IMR-90 (cell line): ENCODE measurements around the gene DGKQ. TPM values are rescaled to one million over a fixed set of nuclear protein-coding genes. Genes with fewer than 3 reads are reported as not detected.
A peak's percentile ranks its signal among the peaks of the same experiment; 100 is the strongest.

Experiments
- ATAC-seq: fragments of 200-7000 bp; cut with Tn5 transposase; 2 replicates; pipeline ENCODE4 v1.9.1; 2020; ENCODE audit warnings: low read depth, mild to moderate bottlenecking, moderate library complexity
- BruUV-seq: library from RNA; stranded (reverse); fragments of 400-500 nt; replicated peaks from 2 replicates; lab custom pipeline; 2021; lab: Mats Ljungman, UMichigan
- CTCF ChIA-PET: fragments of 300-600 bp; formaldehyde crosslinking; extraction: SDS; loops from one replicate; lab custom pipeline; 2021; ENCODE audit warnings: antibody characterized with exemption; lab: Yijun Ruan, JAX
- POLR2A ChIA-PET: fragments of 300-600 bp; sonication (Branson Sonifier 250); formaldehyde crosslinking; loops from one replicate; lab custom pipeline; 2022; ENCODE audit warnings: antibody characterized with exemption; ENCODE audit not compliant: unreplicated experiment; lab: Charles Lee
- DNase-seq: peaks from one replicate; pipeline ENCODE4 v3.0.0; 2013
- H2AFZ ChIP-seq: replicated peaks from 2 replicates; pipeline ENCODE3; 2013; ENCODE audit warnings: low read length, mild to moderate bottlenecking; ENCODE audit not compliant: poor library complexity
- H2AK5ac ChIP-seq: 2 replicates; pipeline ENCODE4 v1.6.1; 2013; ENCODE audit warnings: low read depth, low read length, inconsistent platforms
- H2AK9ac ChIP-seq: replicated peaks from 2 replicates; pipeline ENCODE3; 2013; ENCODE audit warnings: mild to moderate bottlenecking, low read depth, low read length, moderate library complexity; ENCODE audit not compliant: poor library complexity
- H2BK120ac ChIP-seq: 2 replicates; pipeline ENCODE4 v1.6.1; 2013; ENCODE audit warnings: low read depth, low read length, inconsistent platforms
- H2BK15ac ChIP-seq: 3 replicates; pipeline ENCODE4 v1.6.1; 2013; ENCODE audit warnings: low read depth, low read length, inconsistent platforms
- H2BK20ac ChIP-seq: 2 replicates; pipeline ENCODE4 v1.6.1; 2013; ENCODE audit warnings: low read depth, mild to moderate bottlenecking, inconsistent platforms, low read length, moderate library complexity
- H2BK5ac ChIP-seq: 2 replicates; pipeline ENCODE4 v1.6.1; 2013; ENCODE audit warnings: mild to moderate bottlenecking, low read depth, low read length, inconsistent platforms; ENCODE audit not compliant: poor library complexity, severe bottlenecking
- H3K14ac ChIP-seq: replicated peaks from 2 replicates; pipeline ENCODE4 v1.6.1; 2013; ENCODE audit warnings: low read depth, low read length, inconsistent platforms
- H3K18ac ChIP-seq: 2 replicates; pipeline ENCODE4 v1.6.1; 2013; ENCODE audit warnings: low read depth, low read length, control low read depth
- H3K23ac ChIP-seq: 2 replicates; pipeline ENCODE4 v1.6.1; 2013; ENCODE audit warnings: low read depth, low read length, inconsistent platforms
- H3K27ac ChIP-seq: 2 replicates; pipeline ENCODE4 v1.5.1; 2013; ENCODE audit warnings: mild to moderate bottlenecking, control low read depth, low read length; ENCODE audit not compliant: insufficient read depth
- H3K27me3 ChIP-seq: 2 replicates; pipeline ENCODE4 v1.6.1; 2013; ENCODE audit warnings: low read length; ENCODE audit not compliant: control insufficient read depth, insufficient read depth
- H3K36me3 ChIP-seq: 2 replicates; pipeline ENCODE4 v1.6.1; 2013; ENCODE audit warnings: low read length, mixed read lengths; ENCODE audit not compliant: control insufficient read depth, insufficient read depth
- H3K4ac ChIP-seq: 2 replicates; pipeline ENCODE4 v1.6.1; 2013; ENCODE audit warnings: low read depth, low read length, inconsistent platforms
- H3K4me1 ChIP-seq: 2 replicates; pipeline ENCODE4 v1.6.1; 2013; ENCODE audit warnings: low read length, mixed read lengths; ENCODE audit not compliant: control insufficient read depth, insufficient read depth
- H3K4me2 ChIP-seq: 2 replicates; pipeline ENCODE4 v1.6.1; 2013; ENCODE audit warnings: low read depth, mild to moderate bottlenecking, control low read depth, low read length, moderate library complexity
- H3K4me3 ChIP-seq: 2 replicates; pipeline ENCODE4 v1.5.1; 2013; ENCODE audit warnings: low read depth, mild to moderate bottlenecking, control low read depth, low read length, moderate library complexity; ENCODE audit not compliant: insufficient read depth
- H3K56ac ChIP-seq: 2 replicates; pipeline ENCODE4 v1.6.1; 2013; ENCODE audit warnings: low read length, inconsistent platforms; ENCODE audit not compliant: insufficient read depth; ENCODE audit errors: extremely low read depth
- H3K79me1 ChIP-seq, 2 experiments: 2 replicates each; pipeline ENCODE4 v1.6.1; 2013; ENCODE audit warnings: low read length in 2 of 2, inconsistent platforms in 1 of 2, low read depth in 1 of 2
- H3K9ac ChIP-seq: 2 replicates; pipeline ENCODE4 v1.6.1; 2013; ENCODE audit warnings: low read depth, low read length, control low read depth
- H3K9me1 ChIP-seq: 2 replicates; pipeline ENCODE4 v1.6.1; 2013; ENCODE audit warnings: low read length, inconsistent platforms; ENCODE audit not compliant: insufficient read depth
- H3K9me3 ChIP-seq: 2 replicates; pipeline ENCODE4 v1.6.1; 2013; ENCODE audit warnings: low read length; ENCODE audit not compliant: control insufficient read depth, insufficient read depth
- H4K20me1 ChIP-seq: 2 replicates; pipeline ENCODE4 v1.6.1; 2013; ENCODE audit warnings: low read length, inconsistent platforms; ENCODE audit not compliant: insufficient read depth
- H4K5ac ChIP-seq: 2 replicates; pipeline ENCODE4 v1.6.1; 2013; ENCODE audit warnings: mild to moderate bottlenecking, low read depth, low read length, control low read depth
- H4K8ac ChIP-seq, 2 experiments: 2 replicates each; pipeline ENCODE4 v1.6.1; 2013; ENCODE audit warnings: low read depth in 2 of 2, low read length in 2 of 2, control low read depth in 1 of 2, inconsistent platforms in 1 of 2
- H4K91ac ChIP-seq: 2 replicates; pipeline ENCODE4 v1.6.1; 2013; ENCODE audit warnings: low read depth, low read length, inconsistent platforms; ENCODE audit not compliant: insufficient read depth
- BHLHE40 ChIP-seq: fragments of 150-350 bp; IDR thresholded peaks from 2 replicates; pipeline ENCODE4 v1.6.1; 2016; ENCODE audit warnings: mild to moderate bottlenecking, low read depth, low read length
- CHD1 ChIP-seq: IDR thresholded peaks from 2 replicates; pipeline ENCODE4 v1.6.1; 2012; ENCODE audit warnings: low read depth, low read length, improper control_type of control experiment
- CTCF ChIP-seq: conservative IDR thresholded peaks from 2 replicates; pipeline ENCODE4 v1.5.1; 2012; ENCODE audit warnings: mild to moderate bottlenecking, low read depth, low read length, improper control_type of control experiment
- FOS ChIP-seq: fragments of 150-350 bp; IDR thresholded peaks from 2 replicates; pipeline ENCODE4 v1.6.1; 2016; ENCODE audit warnings: low read depth, low read length
- MAFK ChIP-seq: IDR thresholded peaks from 2 replicates; pipeline ENCODE4 v1.6.1; 2012; ENCODE audit warnings: low read depth, low read length, improper control_type of control experiment
- MAZ ChIP-seq: IDR thresholded peaks from 2 replicates; pipeline ENCODE4 v1.6.1; 2012; ENCODE audit warnings: low read depth, mild to moderate bottlenecking, low read length, improper control_type of control experiment, moderate library complexity, borderline replicate concordance
- MXI1 ChIP-seq: IDR thresholded peaks from 2 replicates; pipeline ENCODE4 v1.6.1; 2012; ENCODE audit warnings: low read depth, mild to moderate bottlenecking, low read length, moderate library complexity, borderline replicate concordance
- POLR2A ChIP-seq: IDR thresholded peaks from 2 replicates; pipeline ENCODE4 v1.6.1; 2012; ENCODE audit warnings: mild to moderate bottlenecking, low read depth, low read length
- RCOR1 ChIP-seq: IDR thresholded peaks from 2 replicates; pipeline ENCODE4 v1.6.1; 2012; ENCODE audit warnings: mild to moderate bottlenecking, low read length, improper control_type of control experiment; ENCODE audit not compliant: insufficient replicate concordance
- RFX5 ChIP-seq: IDR thresholded peaks from 2 replicates; pipeline ENCODE4 v1.8.0; 2012; ENCODE audit warnings: low read depth, mild to moderate bottlenecking, low read length, moderate library complexity
- SMC3 ChIP-seq: fragments of 150-350 bp; IDR thresholded peaks from 2 replicates; pipeline ENCODE4 v1.6.1; 2016; ENCODE audit warnings: low read depth, mild to moderate bottlenecking, antibody characterized with exemption, low read length, moderate library complexity
- WGBS, 2 experiments: methylation state at CpG; one replicate each; pipeline versions ENCODE4 v1.1.5 to v1.1.7; 2013; ENCODE audit warnings: missing lambda C conversion rate in 2 of 2; ENCODE audit not compliant: insufficient read length in 1 of 2; ENCODE audit errors: extremely low coverage in 2 of 2; 5-methylcytosine and 5-hydroxymethylcytosine counted together
- dilution Hi-C: fragments of 300-500 bp; cut with HindIII; formaldehyde crosslinking; loops from one replicate; pipeline ENCODE4 v1.14.3; 2018; ENCODE audit warnings: low sequenced_read_pairs; ENCODE audit not compliant: unreplicated experiment
- in situ Hi-C: fragments of 300-500 bp; cut with MboI; formaldehyde crosslinking; loops from 3 replicates; pipeline ENCODE4 v1.14.3; 2019; ENCODE audit warnings: low sequenced_read_pairs, inconsistent platforms, mixed read lengths
- intact Hi-C: fragments of 100-400 bp; cut with micrococcal nuclease; formaldehyde crosslinking; loops from 2 replicates; pipeline ENCODE4 v1.10.0; 2022
- polyA plus RNA-seq, 3 experiments: library from polyadenylated mRNA; depleted of rRNA; stranded (reverse); fragments of >200 nt; gene quantifications; 2 replicates each; pipeline ENCODE4 v1.2.3, GENCODE V29; 2012; ENCODE audit warnings: low replicate concordance in 1 of 3
- total RNA-seq: library from RNA; depleted of rRNA; stranded (reverse); fragments of >200 nt; gene quantifications from 2 replicates; pipeline ENCODE4 v1.2.3, GENCODE V29; 2012
- TF ChIP-seq, protein P1 (sequence below): fragments of 150-350 bp; IDR thresholded peaks from 2 replicates; pipeline ENCODE4 v1.6.1; 2016; ENCODE audit warnings: low read depth, mild to moderate bottlenecking, low read length, moderate library complexity, borderline replicate concordance
- TF ChIP-seq, protein P2 (sequence below): fragments of 150-350 bp; IDR thresholded peaks from 2 replicates; pipeline ENCODE4 v1.6.1; 2017; ENCODE audit warnings: mild to moderate bottlenecking, antibody characterized with exemption, low read length, low read depth

The DGKQ gene
- total and polyA plus RNA-seq, 2 of the 4 experiments (the other 2 are of a cell fraction) = 4.3 to 15.6 TPM

- ChIA-PET CTCF (interaction anchor here (1.2 kb wide), 1 partner anchor 41 kb away, joined by 3 read pairs; no protein-coding TSS in a partner anchor), POLR2A (no interaction called here)
- H3K36me3 ChIP-seq = no peaks in the 10 kb centered on the region
- H2BK5ac ChIP-seq = peak within 1 kb of the TSS; percentile 86
- H3K9me3 ChIP-seq = no peaks in the 10 kb centered on the region
- peak within 1 kb of the TSS; percentile 78 for H3K4me3 ChIP-seq
- no peaks in the 10 kb centered on the region for H3K27me3 ChIP-seq
- intact Hi-C loops = loop anchor here (10.0 kb wide), 1 partner anchor 147 kb away; no protein-coding TSS in a partner anchor
- DNase-seq (peak; percentile 94), ATAC-seq (peak; percentile 98)
- peak within 1 kb of the TSS; percentile 94 for H2AFZ ChIP-seq
- H2AK9ac ChIP-seq = peak within 1 kb of the TSS; percentile 86
- peaks cover 11% of the 10 kb centered on the region for H3K4me1 ChIP-seq
- BruUV-seq = no TSS peak
- H3K9me1 ChIP-seq = peaks cover 22% of the 10 kb centered on the region
- H3K23ac ChIP-seq = peak within 1 kb of the TSS; percentile 75
- no peak within 1 kb of the TSS for H2BK20ac ChIP-seq
- peaks cover 9 to 50% of the 10 kb centered on the region in 2 experiments for H3K79me1 ChIP-seq
- peak within 1 kb of the TSS; percentile 82 for H2AK5ac ChIP-seq
- H3K27ac ChIP-seq = peak within 1 kb of the TSS; percentile 85
- peaks cover 43% of the 10 kb centered on the region for H4K20me1 ChIP-seq
- TF ChIP-seq CHD1 (peak; percentile 97; the same call in 1 of the 2 replicates), RFX5 (no peak), POLR2A (peak; percentile 96), MAFK (no peak), MXI1 (peak; percentile 93), SMC3 (no peak), RCOR1 (no peak), MAZ (peak; percentile 56; the same call in 1 of the 2 replicates), CTCF (no peak), BHLHE40 (peak; percentile 78; the same call in 1 of the 2 replicates), FOS (no peak)
- TF ChIP-seq, protein P1, sequence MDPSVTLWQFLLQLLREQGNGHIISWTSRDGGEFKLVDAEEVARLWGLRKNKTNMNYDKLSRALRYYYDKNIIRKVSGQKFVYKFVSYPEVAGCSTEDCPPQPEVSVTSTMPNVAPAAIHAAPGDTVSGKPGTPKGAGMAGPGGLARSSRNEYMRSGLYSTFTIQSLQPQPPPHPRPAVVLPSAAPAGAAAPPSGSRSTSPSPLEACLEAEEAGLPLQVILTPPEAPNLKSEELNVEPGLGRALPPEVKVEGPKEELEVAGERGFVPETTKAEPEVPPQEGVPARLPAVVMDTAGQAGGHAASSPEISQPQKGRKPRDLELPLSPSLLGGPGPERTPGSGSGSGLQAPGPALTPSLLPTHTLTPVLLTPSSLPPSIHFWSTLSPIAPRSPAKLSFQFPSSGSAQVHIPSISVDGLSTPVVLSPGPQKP = 0 out of 2 replicates have a peak, but pooled peaks have one; percentile 42
- TF ChIP-seq, protein P2, sequence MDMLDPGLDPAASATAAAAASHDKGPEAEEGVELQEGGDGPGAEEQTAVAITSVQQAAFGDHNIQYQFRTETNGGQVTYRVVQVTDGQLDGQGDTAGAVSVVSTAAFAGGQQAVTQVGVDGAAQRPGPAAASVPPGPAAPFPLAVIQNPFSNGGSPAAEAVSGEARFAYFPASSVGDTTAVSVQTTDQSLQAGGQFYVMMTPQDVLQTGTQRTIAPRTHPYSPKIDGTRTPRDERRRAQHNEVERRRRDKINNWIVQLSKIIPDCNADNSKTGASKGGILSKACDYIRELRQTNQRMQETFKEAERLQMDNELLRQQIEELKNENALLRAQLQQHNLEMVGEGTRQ = peak; percentile 45; the same call in 1 of the 2 replicates
- H3K56ac ChIP-seq = peak within 1 kb of the TSS; percentile 77; the same call in 1 of the 2 replicates
- dilution Hi-C loops = no loop called here
- peak within 1 kb of the TSS; percentile 89 for H3K9ac ChIP-seq
- in situ Hi-C loops = no loop called here
- H3K14ac ChIP-seq = peak within 1 kb of the TSS; percentile 84
- peak within 1 kb of the TSS; percentile 50 to 87 for H4K8ac ChIP-seq
- peak within 1 kb of the TSS; percentile 47 for H4K5ac ChIP-seq
- H3K18ac ChIP-seq = no peak within 1 kb of the TSS
- H3K4ac ChIP-seq = peak within 1 kb of the TSS; percentile 81
- H3K4me2 ChIP-seq = peak within 1 kb of the TSS; percentile 94
- H2BK120ac ChIP-seq = no peak within 1 kb of the TSS
- H2BK15ac ChIP-seq = no peak within 1 kb of the TSS; the same call in 2 of the 3 replicates
- 0% methylated on average over 16 of the region's 99 CpGs; no CpG with 5 or more reads in 1 of the 2 experiments for WGBS, 2 experiments
- peak within 1 kb of the TSS; percentile 52; the same call in 1 of the 2 replicates for H4K91ac ChIP-seq
These were observed 41.2 kb downstream of the DGKQ start, which contains the start of the genes GAK and TMEM175 for GRCh38 chr4:931960-932712. GAK (minus strand) TSS chr4:932316; CDS start chr4:932187, 129 bp downstream. TMEM175 (plus strand) TSS chr4:932460; CDS start chr4:947740, 15,280 bp downstream.
